ENCODE measurements around the gene HYDIN.
"Not testable (repeated sequence)": the region's sequence is repeated elsewhere in the genome, so short reads cannot be mapped to it uniquely, and the experiment has no call there.

Gene HYDIN

DNA sequence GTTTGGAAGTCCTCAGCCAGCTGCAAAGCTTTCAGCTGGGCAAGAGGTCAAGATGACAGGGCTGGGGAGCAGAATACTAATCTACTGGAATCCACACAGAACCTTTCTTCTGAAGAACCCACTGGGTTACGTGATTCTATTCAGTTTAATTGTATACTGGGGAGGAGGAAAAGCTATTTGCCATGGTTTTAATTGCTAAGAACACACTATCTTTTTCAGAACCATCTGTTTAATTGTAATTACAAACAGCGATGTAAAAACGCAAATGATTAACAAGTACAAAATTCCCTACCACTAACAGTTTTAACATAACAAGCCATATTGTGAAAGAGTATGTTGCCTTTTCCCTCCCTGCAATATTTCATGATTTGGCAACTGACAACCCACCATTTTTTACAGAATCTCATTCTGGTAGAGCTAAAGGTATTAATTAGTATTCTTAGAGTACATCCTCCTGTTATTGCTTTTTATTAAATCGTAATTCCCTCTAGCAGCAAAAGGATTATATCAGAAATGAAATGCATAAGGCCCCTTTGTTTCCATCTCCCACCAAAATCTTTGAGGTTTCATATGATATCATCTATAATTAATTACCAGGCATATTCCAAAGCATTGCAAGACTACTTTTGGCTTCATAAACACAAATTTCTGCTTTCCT lies 12.1 kb downstream of the HYDIN start:
- no peak for DNase-seq

- DNase-seq, result no peak
These were observed 13.0 kb downstream of the HYDIN start for GRCh38 chr16:71217506-71217905.

DNA sequence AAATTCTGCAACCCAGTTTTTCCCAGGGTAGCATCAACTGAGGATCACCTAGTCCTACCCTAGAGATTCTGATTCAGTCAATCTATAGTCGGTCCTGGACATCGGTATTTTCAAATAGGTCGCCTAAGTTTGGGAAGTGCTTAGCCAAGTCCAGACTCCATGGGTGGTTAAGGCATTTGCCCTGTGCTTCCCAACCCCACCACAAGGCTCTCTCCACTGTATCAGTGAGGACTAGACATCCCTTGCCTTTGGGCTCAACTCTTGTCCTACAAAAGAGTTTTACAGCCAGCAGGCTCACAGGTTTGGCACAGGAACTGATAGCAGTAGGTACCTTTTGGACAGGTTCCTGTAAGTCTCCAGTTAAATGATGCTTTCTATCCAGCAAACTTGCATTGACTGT lies 13.8 kb downstream of the HYDIN start:
- peak; percentile 3 for DNase-seq

GRCh38 chr16:71214746-71215381 lies 15.7 kb downstream of the HYDIN start:
- peak; percentile 45 for DNase-seq

DNA sequence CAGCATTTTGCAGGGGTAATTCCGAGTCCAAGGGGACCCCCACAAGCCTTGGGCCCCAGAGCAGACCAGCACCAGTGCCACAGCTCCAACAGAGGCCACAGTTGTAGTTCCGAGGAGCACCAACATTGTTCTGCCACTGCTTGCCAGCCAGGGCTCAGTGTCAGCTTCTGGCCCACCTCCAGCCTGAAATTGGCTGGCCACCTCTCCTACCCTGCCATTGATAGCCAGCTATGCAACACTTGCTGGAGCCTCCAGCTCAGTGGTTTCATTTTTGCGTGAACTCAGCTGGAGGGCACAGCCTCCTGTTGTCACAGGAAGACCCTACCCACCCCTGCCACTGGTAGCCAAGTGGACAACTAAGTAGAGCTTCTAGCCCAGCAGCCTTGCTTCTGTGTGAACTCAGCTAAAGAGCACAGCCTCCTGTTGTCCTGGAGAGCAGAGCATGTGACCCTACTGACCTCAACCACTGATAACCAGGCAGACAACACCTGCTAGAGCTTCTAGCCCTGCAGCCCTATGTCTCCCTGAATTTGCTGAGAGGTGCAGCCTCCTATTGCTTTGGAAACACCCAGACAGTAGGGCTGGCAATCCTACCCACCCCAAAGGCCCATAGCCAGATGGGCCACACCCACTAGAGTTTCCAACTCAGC lies 24.9 kb downstream of the HYDIN start:
- DNase-seq, result peak; percentile 3

DNA sequence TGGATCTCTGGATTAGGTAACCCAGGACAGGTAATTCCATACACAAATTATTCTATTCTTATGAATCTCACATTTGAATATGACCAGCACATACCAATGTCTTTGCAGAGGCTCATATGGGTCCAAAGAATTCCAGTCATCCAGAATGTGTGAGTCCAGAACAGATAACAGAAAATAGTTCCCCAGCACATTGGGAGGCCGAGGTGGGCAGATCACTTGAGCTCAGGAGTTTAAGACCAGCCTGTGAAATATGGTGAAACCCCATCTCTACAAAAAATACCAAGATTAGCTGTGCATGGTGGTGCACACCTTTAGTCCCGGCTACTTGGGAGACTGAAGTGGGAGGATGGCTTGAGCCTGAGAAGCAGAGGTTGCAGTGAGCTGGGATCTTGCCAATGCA lies 26.9 kb downstream of the HYDIN start:
- DNase-seq, result no peak

DNA sequence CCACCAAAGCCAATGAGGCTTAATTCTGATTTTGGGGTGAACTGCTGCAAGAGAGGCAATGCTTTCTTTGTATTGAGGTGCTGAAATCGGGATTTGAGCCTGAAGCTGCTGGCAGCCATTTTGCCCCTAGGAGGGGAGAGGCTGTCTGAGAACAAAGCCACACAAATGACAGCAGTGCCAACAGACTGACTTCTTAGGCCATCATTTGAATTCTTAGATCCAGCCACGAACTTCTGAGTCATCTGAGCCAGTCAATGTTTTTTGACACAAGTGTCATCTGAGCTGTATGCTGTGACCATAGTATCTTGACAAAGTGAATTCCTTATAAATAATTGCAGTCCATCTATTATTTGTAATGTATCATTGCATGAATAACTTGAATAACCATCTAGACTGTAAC lies 29.0 kb downstream of the HYDIN start:
- DNase-seq, result no peak

GRCh38 chr16:71201054-71201453 lies 29.5 kb downstream of the HYDIN start:
- no peak for DNase-seq

DNA sequence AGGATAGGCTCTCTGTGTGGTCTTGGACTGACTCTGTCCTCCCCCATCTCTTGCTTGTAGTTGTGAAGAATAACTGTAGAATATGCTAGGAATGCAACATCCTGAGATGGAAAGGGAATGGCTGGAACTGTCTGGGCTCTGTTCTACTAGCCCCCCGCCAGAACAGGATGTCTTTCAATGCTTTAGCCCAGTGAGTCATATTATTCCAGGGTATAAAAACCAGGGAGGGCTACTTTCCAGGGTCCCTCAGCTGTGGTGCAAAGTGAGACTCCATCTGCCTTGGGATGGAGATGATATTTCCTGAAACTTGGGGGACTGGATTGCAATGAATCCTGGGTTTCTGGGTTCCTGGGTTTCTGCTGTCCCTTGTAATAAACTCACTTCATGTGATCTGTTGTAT lies 32.1 kb downstream of the HYDIN start:
- DNase-seq, result no peak

GRCh38 chr16:71192387-71192786 lies 38.1 kb downstream of the HYDIN start:
- DNase-seq, result no peak

GRCh38 chr16:71188956-71189712 lies 41.4 kb downstream of the HYDIN start:
- no peak for DNase-seq

DNA sequence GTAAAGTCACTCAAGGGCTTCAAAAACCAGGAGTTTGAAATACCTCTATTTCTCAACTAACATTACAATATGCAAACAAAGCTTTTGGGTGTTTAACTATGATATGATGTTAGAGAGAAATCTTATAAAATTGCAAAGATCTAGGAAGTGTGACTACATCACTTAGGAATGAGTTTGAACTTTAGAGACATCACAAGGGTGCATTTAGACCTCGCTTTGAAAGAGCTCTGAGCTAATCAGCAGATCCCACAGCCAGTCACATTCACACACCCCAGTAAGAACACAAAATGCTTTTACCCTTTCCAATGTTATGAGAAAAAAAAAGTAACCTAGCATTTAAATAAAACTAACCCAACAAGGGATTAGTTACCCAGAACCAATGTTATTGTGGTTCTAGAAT lies 45.2 kb downstream of the HYDIN start:
- DNase-seq, result no peak

GRCh38 chr16:71179569-71179968 lies 51.0 kb downstream of the HYDIN start:
- DNase-seq, result no peak

DNA sequence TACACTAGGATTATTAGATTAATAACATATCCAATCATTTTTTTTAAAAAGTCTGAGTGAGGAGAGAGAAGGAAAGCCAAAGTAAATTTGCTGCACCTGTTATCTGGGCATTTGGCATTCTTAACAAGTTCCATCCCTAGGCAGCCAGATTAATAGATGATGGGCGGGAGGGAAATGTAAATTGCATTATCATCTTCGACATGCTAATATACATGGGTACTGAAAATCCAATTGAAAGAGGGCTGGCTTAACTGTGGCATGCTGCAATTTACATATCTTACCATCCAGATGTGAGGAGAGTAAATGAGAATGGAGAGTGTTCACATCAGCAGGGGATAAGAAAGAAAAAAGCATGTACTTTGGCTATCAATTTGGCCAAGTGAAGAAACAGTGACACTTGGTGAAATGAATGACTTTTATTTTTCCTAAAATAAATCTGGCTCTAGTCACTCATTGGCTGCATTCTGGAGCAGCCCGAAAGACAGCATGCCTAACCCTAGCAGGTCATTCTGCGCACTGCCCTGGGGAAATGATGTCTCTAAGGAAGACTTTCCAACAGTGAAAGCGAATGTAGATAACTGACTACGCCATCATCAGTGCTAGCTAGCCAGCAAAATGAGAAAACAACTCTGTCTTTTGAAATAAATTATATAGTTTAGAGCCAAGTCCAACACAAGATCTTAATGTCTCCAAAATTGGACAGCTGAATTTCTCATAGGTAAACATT lies 57.9 kb downstream of the HYDIN start:
- no peak for DNase-seq

GRCh38 chr16:71161007-71161406 lies 69.5 kb downstream of the HYDIN start:
- not testable (repeated sequence) for DNase-seq

GRCh38 chr16:71157278-71157677 lies 73.2 kb downstream of the HYDIN start:
- DNase-seq, result not testable (repeated sequence)

GRCh38 chr16:71153329-71153728 lies 77.2 kb downstream of the HYDIN start:
- not testable (repeated sequence) for DNase-seq

- DNase-seq, result not testable (repeated sequence)
These were observed 78.9 kb downstream of the HYDIN start for GRCh38 chr16:71151654-71152053.

DNA sequence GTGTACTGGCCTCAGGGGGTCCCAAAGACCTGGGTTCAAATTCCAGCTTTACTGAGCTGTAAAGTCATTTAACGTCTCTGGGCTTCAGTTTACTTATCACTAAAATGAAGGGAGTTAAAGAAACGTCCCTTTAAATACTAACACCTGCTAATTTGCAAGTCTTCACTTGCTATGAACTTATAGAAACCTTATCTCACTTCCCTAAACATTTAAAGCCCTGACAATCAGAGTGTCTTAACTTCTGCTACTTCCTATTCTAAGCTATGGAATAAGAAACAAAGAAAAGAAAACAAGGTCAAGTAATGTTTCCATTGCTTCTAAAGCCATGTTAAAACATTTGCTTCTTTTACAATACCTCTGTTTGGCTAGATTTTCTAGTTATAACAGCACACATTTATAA lies 87.3 kb downstream of the HYDIN start:
- not testable (repeated sequence) for DNase-seq

- not testable (repeated sequence) for DNase-seq
These were observed 120.0 kb downstream of the HYDIN start for GRCh38 chr16:71110565-71110964.

DNA sequence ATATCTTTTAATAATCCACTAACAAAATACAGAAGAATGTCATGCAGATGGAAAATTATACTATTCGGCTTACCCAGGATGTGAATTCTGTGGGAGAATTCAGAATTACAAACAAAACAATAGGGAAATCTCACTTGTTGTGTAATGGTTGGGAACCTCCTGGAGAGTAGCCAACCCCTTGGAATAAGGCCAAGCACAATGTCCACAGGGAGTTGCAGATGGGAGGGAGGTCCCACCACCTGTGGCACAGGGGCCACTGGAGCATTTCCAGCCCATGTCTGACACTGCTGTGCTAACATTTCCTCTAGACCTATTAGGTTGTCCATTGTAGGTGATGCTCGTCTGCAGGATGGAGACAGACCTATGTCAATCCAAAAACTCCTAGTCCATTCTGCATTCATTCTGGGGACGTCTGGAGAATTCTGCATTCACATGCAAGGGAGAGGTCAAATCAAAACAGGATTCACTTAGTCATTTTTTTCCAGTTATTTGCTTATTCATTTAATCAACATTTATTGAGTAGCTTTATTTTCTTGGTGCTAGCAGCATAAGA lies 120.8 kb downstream of the HYDIN start:
- DNase-seq, result not testable (repeated sequence)

DNA sequence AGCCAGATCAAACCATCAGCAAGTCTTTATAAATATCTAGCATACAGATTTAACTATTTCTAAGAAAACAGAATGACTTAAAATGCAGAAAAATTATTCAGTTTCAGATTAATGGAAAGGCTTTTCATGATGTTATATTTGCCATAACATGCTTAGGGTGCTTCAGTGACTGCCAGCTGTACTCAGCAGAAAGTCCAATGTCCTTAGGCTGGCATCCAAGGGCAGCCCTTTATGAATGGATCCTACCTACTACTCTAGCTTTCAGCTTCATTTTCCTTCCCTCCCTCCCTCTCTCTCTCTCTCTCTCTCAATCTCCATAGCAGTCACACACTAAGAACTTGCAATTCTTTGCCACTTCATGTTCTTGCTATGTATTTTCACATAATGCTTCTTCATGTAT lies 124.6 kb downstream of the HYDIN start:
- DNase-seq, result not testable (repeated sequence)

DNA sequence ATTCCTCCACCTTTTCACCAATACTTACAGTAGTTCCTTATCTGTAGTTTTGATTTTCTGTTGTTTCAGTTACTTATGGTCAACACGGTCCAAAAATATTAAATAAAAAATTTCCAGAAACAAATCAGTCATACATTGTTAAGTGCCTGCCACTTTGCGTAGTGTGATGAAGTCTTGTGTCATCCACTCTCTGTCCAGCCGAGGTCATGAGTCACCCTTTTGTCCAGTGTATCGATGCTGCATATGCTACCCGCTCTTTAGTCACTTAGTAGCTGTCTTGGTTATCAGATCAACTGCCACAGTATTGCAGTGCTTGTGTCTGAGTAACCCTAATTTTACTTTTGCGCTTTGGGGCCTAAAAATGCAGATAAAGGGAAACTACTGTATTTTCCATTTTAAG lies 146.9 kb downstream of the HYDIN start:
- not testable (repeated sequence) for DNase-seq

Measured in DMS53 (cell line).